K562 (cell line): ENCODE measurements around the gene VASH2. TPM values are rescaled to one million over a fixed set of nuclear protein-coding genes. Genes with fewer than 3 reads are reported as not detected.

Experiments
- ARNT ChIP-seq, 2 experiments: fragments of 450-650 bp; IDR thresholded peaks; 2 replicates each; pipeline ENCODE4 v1.6.1; 2016; ENCODE audit warnings: mild to moderate bottlenecking in 1 of 2
- CEBPB ChIP-seq: fragments of 450-650 bp; IDR thresholded peaks from 2 replicates; pipeline ENCODE4 v1.6.1; 2016; ENCODE audit warnings: missing genetic modification characterization, missing compliant biosample characterization
- CEBPG ChIP-seq, 3 experiments: fragments of 200-800 bp in 1 of 3; sonication (Bioruptor generic) in 1 of 3; sonication (generic) in 1 of 3; formaldehyde crosslinking in 1 of 3; IDR thresholded peaks in 2 of 3; conservative IDR thresholded peaks in 1 of 3; 2 replicates each; pipeline versions ENCODE4 v1.6.1 to v1.8.0; 2016 to 2022; ENCODE audit warnings: missing compliant biosample characterization in 2 of 3, missing genetic modification characterization in 2 of 3, mild to moderate bottlenecking in 1 of 3, missing genetic modification reagents in 1 of 3
- DPF2 ChIP-seq: fragments of 450-650 bp; IDR thresholded peaks from 2 replicates; pipeline ENCODE4 v1.6.1; 2016
- EZH2 ChIP-seq: IDR thresholded peaks from 2 replicates; pipeline ENCODE4 v1.6.1; 2012; ENCODE audit warnings: low read depth, mild to moderate bottlenecking, inconsistent platforms, low read length, borderline replicate concordance
- FOS ChIP-seq: IDR thresholded peaks from 3 replicates; pipeline ENCODE4 v1.6.1; 2011; ENCODE audit not compliant: insufficient read length; ENCODE audit errors: extremely low read depth
- HEY1 ChIP-seq: fragments of 250-450 bp; sonication (Bioruptor Pico); IDR thresholded peaks from 2 replicates; pipeline ENCODE4 v1.5.0; 2020; ENCODE audit warnings: mild to moderate bottlenecking, moderate library complexity, borderline replicate concordance
- JUN ChIP-seq, 2 experiments: sonication (generic) in 1 of 2; formaldehyde crosslinking in 1 of 2; IDR thresholded peaks; 2 replicates each; pipeline versions ENCODE4 v1.6.1 to v1.8.0; 2012 to 2022; ENCODE audit warnings: borderline replicate concordance in 2 of 2, mild to moderate bottlenecking in 2 of 2, improper control_type of control experiment in 1 of 2, low read depth in 1 of 2, low read length in 1 of 2, missing genetic modification reagents in 1 of 2
- KLF16 ChIP-seq: IDR thresholded peaks from 2 replicates; pipeline ENCODE4 v1.6.1; 2016; ENCODE audit warnings: antibody characterized with exemption
- NBN ChIP-seq: fragments of 450-650 bp; IDR thresholded peaks from 2 replicates; pipeline ENCODE4 v1.6.1; 2016; ENCODE audit warnings: low read depth, mild to moderate bottlenecking
- NFE2 ChIP-seq: IDR thresholded peaks from 2 replicates; pipeline ENCODE4 v1.6.1; 2014; ENCODE audit warnings: antibody characterized with exemption, low read depth
- SNIP1 ChIP-seq: fragments of 450-650 bp; IDR thresholded peaks from 2 replicates; pipeline ENCODE4 v1.7.1; 2017; ENCODE audit warnings: low read depth, mild to moderate bottlenecking
- TCF3 ChIP-seq: sonication (generic); formaldehyde crosslinking; IDR thresholded peaks from 2 replicates; pipeline ENCODE4 v1.4.0; 2020; ENCODE audit warnings: mild to moderate bottlenecking, missing genetic modification reagents
- U2AF1 ChIP-seq: fragments of 200-400 bp; formaldehyde crosslinking; optimal IDR thresholded peaks from 2 replicates; pipeline ENCODE3; 2017; ENCODE audit warnings: mild to moderate bottlenecking, low read depth, low read length, moderate library complexity
- YY1 ChIP-seq, 3 experiments: IDR thresholded peaks; 2 replicates each; pipeline ENCODE4 v1.6.1; 2011; ENCODE audit warnings: low read length in 2 of 3, mild to moderate bottlenecking in 2 of 3, moderate library complexity in 2 of 3, borderline replicate concordance in 1 of 3, control low read depth in 1 of 3, low read depth in 1 of 3; ENCODE audit not compliant: insufficient read depth in 3 of 3, insufficient replicate concordance in 2 of 3, control insufficient read depth in 1 of 3, insufficient read length in 1 of 3; ENCODE audit errors: extremely low read depth in 1 of 3
- ZC3H8 ChIP-seq: fragments of 450-650 bp; IDR thresholded peaks from 2 replicates; pipeline ENCODE4 v1.6.1; 2017
- polyA plus RNA-seq, 8 experiments: library from polyadenylated mRNA; depleted of rRNA in 4 of 8; stranded (reverse) in 5 of 8; unstranded in 3 of 8; fragments of >200 nt; fragmentation: Nextera tagmentation in 2 of 8; fragmentation: Illumina TruSeq in 1 of 8; extraction: Ambion mirVana in 2 of 8; extraction: Trizol in 1 of 8; gene quantifications; 2 replicates each; pipeline versions ENCODE4 v1.2.1 to v1.2.3, GENCODE V29; 2011 to 2014; ENCODE audit warnings: inconsistent platforms in 1 of 8, missing spikeins in 1 of 8
- total RNA-seq, 7 experiments: library from RNA; depleted of rRNA in 6 of 7; stranded (reverse); fragments of >200 nt in 6 of 7; fragmentation: Illumina TruSeq in 2 of 7; extraction: Trizol in 2 of 7; gene quantifications; 2 replicates each; pipeline versions ENCODE4 v1.2.1 to v1.2.3, GENCODE V29; 2011 to 2021; ENCODE audit warnings: low replicate concordance in 1 of 7
- TF ChIP-seq, protein P1 (sequence below): fragments of 250-450 bp; sonication (Bioruptor Pico); IDR thresholded peaks from 2 replicates; pipeline ENCODE4 v1.5.0; 2022; ENCODE audit warnings: mild to moderate bottlenecking
- TF ChIP-seq, protein P2 (sequence below): fragments of 450-650 bp; IDR thresholded peaks from 2 replicates; pipeline ENCODE4 v1.6.1; 2016; ENCODE audit warnings: low read depth, mild to moderate bottlenecking, moderate library complexity

The VASH2 gene
- total and polyA plus RNA-seq, 9 of the 15 experiments (the other 6 are each of a cell fraction or from before 2014, with no cell fraction given) = 0.04 to 0.40 (median 0.10) TPM; not detected in 1

DNA sequence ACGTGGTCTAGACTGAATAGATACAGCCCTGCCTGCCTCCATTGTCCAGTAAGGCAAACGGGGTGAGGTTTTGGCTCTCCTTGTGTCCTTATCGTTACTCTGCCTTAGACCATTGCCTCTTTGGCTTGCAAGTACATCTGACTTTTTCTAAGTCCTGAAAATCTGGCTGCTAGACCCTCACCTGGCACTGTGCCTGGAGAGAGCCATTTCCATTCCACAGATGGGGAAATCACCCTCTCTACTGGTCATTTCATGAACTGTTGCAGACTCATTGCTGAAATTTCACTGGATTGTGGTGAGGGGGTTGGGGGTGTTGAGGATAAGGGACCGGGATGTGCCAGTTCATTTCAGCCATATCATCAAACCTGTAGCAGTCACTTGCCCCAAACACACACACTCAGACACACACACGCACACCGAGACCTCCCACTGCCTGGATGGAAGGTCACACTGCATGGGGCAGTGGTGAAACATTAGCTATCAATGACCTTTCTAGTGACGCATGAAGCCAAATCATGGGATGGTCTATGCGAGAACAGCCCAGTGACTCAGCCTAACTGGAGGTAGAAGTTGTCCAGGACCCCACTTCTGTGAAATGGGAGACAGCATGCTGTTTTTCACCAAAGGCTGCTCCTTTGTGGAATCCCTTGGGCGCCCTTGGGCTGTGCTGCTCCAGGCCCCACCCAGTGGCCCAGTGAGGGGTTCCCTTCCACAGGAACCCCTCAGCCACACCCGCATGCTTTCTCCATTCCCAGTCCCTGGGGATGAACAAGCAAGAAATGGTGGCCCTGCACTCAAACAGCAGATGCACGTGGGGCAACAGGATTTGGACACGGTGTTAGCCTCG lies 34.9 kb upstream of the VASH2 start (continued):
- TF ChIP-seq, protein P1, sequence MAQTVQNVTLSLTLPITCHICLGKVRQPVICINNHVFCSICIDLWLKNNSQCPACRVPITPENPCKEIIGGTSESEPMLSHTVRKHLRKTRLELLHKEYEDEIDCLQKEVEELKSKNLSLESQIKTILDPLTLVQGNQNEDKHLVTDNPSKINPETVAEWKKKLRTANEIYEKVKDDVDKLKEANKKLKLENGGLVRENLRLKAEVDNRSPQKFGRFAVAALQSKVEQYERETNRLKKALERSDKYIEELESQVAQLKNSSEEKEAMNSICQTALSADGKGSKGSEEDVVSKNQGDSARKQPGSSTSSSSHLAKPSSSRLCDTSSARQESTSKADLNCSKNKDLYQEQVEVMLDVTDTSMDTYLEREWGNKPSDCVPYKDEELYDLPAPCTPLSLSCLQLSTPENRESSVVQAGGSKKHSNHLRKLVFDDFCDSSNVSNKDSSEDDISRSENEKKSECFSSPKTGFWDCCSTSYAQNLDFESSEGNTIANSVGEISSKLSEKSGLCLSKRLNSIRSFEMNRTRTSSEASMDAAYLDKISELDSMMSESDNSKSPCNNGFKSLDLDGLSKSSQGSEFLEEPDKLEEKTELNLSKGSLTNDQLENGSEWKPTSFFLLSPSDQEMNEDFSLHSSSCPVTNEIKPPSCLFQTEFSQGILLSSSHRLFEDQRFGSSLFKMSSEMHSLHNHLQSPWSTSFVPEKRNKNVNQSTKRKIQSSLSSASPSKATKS (CRISPR knock-in tag) = no peak
- TF ChIP-seq HEY1 (CRISPR knock-in tag) = no peak
- TF ChIP-seq TCF3 (CRISPR knock-in tag) = peak; percentile 18; the same call in 1 of the 2 replicates
- peak in 1 of 2 experiments; percentile 63; a peak in 1 of 4 replicates for TF ChIP-seq ARNT (IDR thresholded peaks at IDR 0.05)
- TF ChIP-seq NFE2 = peak; percentile 38; the same call in 1 of the 2 replicates
- TF ChIP-seq JUN (IDR thresholded peaks at IDR 0.05; ENCODE audit: borderline replicate concordance, low read depth, low read length) = no peak
- no peak for TF ChIP-seq JUN (CRISPR knock-in tag; IDR thresholded peaks at IDR 0.05; ENCODE audit: borderline replicate concordance)
- no peak for TF ChIP-seq U2AF1
- no peak for TF ChIP-seq FOS
- no peak for TF ChIP-seq ZC3H8
- TF ChIP-seq YY1 (IDR thresholded peaks at IDR 0.05; ENCODE audit: borderline replicate concordance in 1 of 3, control insufficient read depth in 1 of 3, extremely low read depth in 1 of 3, insufficient read depth in 3 of 3, insufficient read length in 1 of 3, insufficient replicate concordance in 2 of 3, low read depth in 1 of 3, low read length in 2 of 3) = peak in 1 of 3 experiments; percentile 61
- peak; percentile 48 for TF ChIP-seq CEBPB (tag)
- peak; percentile 40; the same call in 1 of the 2 replicates for TF ChIP-seq KLF16
- TF ChIP-seq SNIP1 = no peak
- TF ChIP-seq EZH2 = no peak
- TF ChIP-seq, protein P2, sequence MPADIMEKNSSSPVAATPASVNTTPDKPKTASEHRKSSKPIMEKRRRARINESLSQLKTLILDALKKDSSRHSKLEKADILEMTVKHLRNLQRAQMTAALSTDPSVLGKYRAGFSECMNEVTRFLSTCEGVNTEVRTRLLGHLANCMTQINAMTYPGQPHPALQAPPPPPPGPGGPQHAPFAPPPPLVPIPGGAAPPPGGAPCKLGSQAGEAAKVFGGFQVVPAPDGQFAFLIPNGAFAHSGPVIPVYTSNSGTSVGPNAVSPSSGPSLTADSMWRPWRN = no peak
- no peak; the same call in 1 of the 2 replicates for TF ChIP-seq CEBPG (CRISPR knock-in tag; IDR thresholded peaks at IDR 0.05)
- no peak for TF ChIP-seq CEBPG (tag; conservative IDR thresholded peaks at IDR 0.05 in 1 of 2, IDR thresholded peaks at IDR 0.05 in 1 of 2)
- TF ChIP-seq NBN = peak; percentile 31; the same call in 1 of the 2 replicates
- peak; percentile 14; the same call in 1 of the 2 replicates for TF ChIP-seq DPF2
